ENCODE results near the gene TTLL10.
"Not testable (repeated sequence)": the region's sequence is repeated elsewhere in the genome, so short reads cannot be mapped to it uniquely, and the experiment has no call there.

The TTLL10 gene

DNA sequence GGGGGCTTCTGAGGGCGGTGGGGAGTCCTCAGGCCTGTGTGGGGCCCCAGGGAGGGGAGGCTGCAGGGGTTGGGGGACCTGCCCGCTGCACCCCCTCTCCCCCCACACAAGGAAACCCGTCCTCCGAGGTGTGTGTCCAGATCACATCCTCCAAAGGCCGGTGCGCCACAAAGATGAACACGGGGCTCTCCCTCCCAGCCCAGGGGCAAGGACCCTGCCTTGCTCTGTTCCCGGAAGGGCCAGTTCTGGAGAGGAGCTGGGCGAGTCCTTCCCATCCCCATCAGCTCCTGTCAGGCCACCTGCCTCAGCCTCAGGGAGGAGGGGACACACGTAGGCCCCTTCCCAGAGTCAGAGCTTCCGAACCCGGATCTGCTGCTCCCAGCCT is 2.5 kb upstream of the TTLL10 start:
- TF ChIP-seq POLR2A (IDR thresholded peaks at IDR 0.05; ENCODE audit: extremely low read depth, insufficient read length) (no peak), MYC (IDR thresholded peaks at IDR 0.05; ENCODE audit: low read depth, low read length) (no peak)
- TF ChIP-seq, protein P1, sequence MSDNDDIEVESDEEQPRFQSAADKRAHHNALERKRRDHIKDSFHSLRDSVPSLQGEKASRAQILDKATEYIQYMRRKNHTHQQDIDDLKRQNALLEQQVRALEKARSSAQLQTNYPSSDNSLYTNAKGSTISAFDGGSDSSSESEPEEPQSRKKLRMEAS (IDR thresholded peaks at IDR 0.05; ENCODE audit: low read depth, low read length): no peak
- TF ChIP-seq, protein P2, sequence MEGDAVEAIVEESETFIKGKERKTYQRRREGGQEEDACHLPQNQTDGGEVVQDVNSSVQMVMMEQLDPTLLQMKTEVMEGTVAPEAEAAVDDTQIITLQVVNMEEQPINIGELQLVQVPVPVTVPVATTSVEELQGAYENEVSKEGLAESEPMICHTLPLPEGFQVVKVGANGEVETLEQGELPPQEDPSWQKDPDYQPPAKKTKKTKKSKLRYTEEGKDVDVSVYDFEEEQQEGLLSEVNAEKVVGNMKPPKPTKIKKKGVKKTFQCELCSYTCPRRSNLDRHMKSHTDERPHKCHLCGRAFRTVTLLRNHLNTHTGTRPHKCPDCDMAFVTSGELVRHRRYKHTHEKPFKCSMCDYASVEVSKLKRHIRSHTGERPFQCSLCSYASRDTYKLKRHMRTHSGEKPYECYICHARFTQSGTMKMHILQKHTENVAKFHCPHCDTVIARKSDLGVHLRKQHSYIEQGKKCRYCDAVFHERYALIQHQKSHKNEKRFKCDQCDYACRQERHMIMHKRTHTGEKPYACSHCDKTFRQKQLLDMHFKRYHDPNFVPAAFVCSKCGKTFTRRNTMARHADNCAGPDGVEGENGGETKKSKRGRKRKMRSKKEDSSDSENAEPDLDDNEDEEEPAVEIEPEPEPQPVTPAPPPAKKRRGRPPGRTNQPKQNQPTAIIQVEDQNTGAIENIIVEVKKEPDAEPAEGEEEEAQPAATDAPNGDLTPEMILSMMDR (IDR thresholded peaks at IDR 0.05; ENCODE audit: low read depth, low read length): no peak
- H3K4me3 ChIP-seq (ENCODE audit: low read depth, low read length): no peak overlapping the region
- DNase-seq (ENCODE audit: low read depth): no peak

DNA sequence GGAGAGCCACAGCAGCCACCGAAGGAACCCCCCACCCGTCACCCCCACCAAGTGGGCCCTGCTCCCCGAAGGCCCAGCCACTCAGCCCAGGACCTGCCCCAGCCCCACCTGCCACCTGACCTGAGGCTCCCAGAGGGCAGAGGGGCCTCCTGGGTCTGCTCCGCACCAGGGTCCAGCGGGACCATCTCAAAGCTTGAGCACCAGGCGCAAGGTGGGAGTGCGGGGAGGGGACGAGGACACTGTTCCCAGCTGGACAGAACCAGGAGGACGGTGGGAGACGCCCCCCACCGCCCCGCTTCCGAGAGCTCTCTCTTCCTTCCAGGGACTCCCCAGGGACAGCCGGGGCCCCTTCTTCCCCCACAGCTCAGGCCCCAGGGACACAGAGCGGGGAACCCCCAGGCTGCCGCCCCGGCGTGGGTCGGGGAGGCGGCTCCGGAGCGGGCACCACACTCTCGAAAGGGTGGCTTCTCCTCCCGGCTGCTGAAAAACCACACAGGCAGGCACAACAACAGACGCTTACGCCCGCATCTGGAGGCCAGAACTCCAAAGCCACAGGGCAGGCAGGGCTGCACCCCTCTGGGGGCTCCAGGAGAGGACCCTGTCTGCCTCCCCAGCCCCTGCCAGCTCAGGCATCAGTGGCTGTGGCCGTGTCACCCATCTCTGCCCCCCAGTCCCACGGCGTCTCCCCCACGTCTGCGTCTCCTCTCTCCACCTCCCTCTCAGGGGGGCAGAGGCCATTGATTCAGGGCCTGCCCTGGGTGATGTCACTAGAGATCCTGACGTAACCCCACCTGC is 1.9 kb upstream of the TTLL10 start:
- DNase-seq (ENCODE audit: low read depth): peak; percentile 73
- no peak overlapping the region for H3K4me3 ChIP-seq (ENCODE audit: low read depth, low read length)
- TF ChIP-seq, protein P1 (IDR thresholded peaks at IDR 0.05; ENCODE audit: low read depth, low read length): no peak
- TF ChIP-seq, protein P2 (IDR thresholded peaks at IDR 0.05; ENCODE audit: low read depth, low read length): no peak
- TF ChIP-seq POLR2A (IDR thresholded peaks at IDR 0.05; ENCODE audit: extremely low read depth, insufficient read length) (no peak), MYC (IDR thresholded peaks at IDR 0.05; ENCODE audit: low read depth, low read length) (no peak)

DNA sequence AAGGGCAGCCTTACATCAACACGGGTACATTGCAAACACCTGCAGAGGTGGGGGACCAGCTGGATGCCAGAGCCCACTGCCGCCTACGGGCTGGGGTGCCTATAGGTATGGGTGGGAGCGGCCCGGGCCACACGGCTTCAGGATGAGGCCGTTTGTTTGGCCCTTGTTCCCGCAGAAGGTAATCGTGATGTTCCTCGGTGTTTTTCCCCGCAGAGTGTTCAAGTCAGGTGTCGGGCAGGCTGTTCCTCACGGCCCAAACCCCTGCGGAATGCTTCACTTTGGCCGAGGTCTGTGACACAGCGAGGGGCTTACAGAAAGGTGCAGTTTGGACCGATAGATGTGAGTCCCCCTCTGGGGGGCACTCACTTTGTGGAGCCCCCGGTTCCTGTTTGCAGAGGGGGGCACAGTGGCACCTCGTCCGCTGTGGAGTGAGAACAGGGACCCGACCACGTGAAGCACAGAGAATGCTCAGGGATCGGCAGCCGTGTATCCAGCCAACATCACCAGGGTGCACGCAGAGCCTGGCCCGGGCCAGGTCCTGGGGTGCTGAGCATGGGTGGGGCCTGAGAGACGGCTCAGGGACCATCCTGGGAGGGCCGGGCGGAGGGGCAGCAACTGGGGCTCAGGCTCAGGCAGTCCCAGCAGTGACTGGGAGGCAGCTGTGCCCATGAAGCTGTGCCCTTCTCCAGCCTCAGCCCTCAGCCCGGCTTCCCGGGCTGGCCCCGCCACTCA is 453 bp upstream of the TTLL10 start:
- H3K4me3 ChIP-seq (ENCODE audit: low read depth, low read length): no peak overlapping the region
- no peak for DNase-seq (ENCODE audit: low read depth)
- TF ChIP-seq MYC (IDR thresholded peaks at IDR 0.05; ENCODE audit: low read depth, low read length) (no peak), POLR2A (IDR thresholded peaks at IDR 0.05; ENCODE audit: extremely low read depth, insufficient read length) (no peak)
- TF ChIP-seq, protein P2 (IDR thresholded peaks at IDR 0.05; ENCODE audit: low read depth, low read length): no peak
- TF ChIP-seq, protein P1 (IDR thresholded peaks at IDR 0.05; ENCODE audit: low read depth, low read length): no peak

DNA sequence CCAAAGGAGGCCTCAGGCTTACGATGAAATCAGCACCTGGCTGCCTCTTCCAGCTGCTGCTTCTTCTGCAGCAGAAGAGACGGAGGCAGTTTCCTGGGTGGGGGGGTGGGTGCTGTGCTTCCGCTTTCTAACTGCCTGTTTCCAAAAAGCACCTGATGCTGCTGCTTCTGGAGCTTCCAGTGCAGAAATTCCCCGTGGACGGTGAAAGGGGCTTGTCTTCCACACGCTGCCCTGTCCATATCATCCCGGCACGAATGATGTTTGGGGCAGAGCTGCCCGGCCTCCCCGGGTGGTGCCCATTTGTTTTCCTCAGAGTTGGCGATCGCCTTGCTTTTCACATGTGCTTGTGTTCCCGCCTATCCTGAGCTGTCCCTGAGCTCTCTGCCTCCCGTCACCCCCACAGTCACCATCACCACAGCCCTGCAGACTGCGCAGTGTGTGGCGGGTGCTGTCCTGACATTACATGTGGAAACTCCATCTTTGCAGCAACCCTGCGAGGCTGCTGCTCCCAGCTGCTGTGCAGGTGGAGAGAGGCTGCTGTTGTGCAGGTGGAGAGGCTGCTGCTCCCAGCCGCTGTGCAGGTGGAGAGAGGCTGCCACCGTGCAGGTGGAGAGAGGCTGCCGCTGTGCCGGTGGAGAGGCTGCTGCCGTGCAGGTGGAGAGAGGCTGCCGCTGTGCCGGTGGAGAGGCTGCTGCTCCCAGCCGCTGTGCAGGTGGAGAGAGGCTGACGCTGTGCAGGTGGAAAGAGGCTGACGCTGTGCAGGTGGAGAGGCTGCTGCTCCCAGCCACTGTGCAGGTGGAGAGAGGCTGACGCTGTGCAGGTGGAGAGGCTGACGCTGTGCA is 1.8 kb downstream of the TTLL10 start:
- TF ChIP-seq POLR2A (IDR thresholded peaks at IDR 0.05; ENCODE audit: extremely low read depth, insufficient read length) (no peak), MYC (IDR thresholded peaks at IDR 0.05; ENCODE audit: low read depth, low read length) (no peak)
- TF ChIP-seq, protein P2 (IDR thresholded peaks at IDR 0.05; ENCODE audit: low read depth, low read length): no peak
- TF ChIP-seq, protein P1 (IDR thresholded peaks at IDR 0.05; ENCODE audit: low read depth, low read length): no peak
- no peak overlapping the region for H3K4me3 ChIP-seq (ENCODE audit: low read depth, low read length)
- DNase-seq (ENCODE audit: low read depth): peak; percentile 70

DNA sequence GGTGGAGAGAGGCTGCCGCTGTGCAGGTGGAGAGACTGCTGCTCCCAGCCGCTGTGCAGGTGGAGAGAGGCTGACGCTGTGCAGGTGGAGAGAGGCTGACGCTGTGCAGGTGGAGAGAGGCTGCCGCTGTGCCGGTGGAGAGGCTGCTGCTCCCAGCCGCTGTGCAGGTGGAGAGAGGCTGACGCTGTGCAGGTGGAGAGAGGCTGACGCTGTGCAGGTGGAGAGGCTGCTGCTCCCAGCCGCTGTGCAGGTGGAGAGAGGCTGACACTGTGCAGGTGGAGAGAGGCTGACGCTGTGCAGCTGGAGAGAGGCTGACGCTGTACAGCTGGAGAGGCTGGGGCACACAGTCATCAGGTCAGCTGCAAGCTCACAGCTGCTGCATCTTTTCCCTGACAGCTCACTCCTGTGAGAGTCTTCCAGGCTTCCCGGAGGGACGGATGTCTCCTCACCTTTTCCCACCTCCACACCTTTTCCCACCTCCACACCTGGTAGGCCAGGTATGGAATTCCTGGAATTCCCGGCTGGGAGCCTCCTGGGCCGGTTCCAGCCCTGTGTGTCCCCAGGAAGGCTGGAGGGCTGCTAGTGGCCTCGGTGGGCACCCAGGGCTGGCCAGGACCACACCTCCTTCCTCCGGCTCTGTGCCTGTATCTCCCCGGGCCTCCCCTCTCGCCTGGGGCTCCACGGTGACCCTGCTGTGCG is 2.5 kb downstream of the TTLL10 start:
- H3K4me3 ChIP-seq (ENCODE audit: low read depth, low read length); DNase-seq (ENCODE audit: low read depth): not testable (repeated sequence)
